Measurements from ENCODE around the gene CCZ1. TPM values are rescaled to one million over a fixed set of nuclear protein-coding genes. Genes with fewer than 3 reads are reported as not detected.

The CCZ1 gene
- total and polyA plus RNA-seq, 2 of the 13 experiments (the other 11 are each of a cell fraction or from before 2014, with no cell fraction given), result 19.1 to 66.7 TPM

DNA sequence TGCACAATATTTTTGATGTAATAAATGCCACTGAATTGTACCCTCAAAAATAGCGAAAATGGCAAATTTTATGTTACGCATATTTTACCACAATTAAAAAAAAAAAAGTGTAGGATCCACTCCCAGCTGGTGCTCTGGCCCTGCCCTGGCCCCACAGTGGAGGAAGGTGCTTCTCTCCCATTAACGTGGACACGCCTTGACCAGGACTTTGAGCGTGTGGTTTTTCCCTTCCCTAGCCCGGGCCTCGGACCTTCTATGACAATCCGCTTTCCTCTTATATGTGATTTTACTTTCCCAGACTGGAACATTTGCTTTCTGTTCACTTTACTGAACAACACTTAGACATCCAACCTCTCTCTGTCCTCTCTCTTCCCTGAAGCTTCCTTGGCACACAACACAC lies 47.6 kb upstream of the CCZ1 start:
- H3K4me2 ChIP-seq (ENCODE audit: low read depth, low read length), result peak overlapping the region; percentile 6; the same call in 1 of the 2 replicates
- FAIRE-seq (no peak), ATAC-seq (peak; percentile 66), DNase-seq (ENCODE audit: low spot score) (no peak)
- CTCF ChIA-PET (ENCODE audit: low intra/inter-chr PET ratio, low total read pairs), result no interaction called here
- H2AFZ ChIP-seq (ENCODE audit: low read length), result no peak overlapping the region
- H3K36me3 ChIP-seq (replicated peaks in 1 of 2; ENCODE audit: control insufficient read depth in 1 of 2, insufficient read depth in 2 of 2, low read length in 2 of 2), result no peaks in the 10 kb centered on the region
- H3K79me2 ChIP-seq (ENCODE audit: insufficient read depth, low read length), result no peaks in the 10 kb centered on the region
- H3K9ac ChIP-seq (ENCODE audit: insufficient read depth, low read depth, low read length), result no peak overlapping the region
- no peaks in the 10 kb centered on the region for H4K20me1 ChIP-seq (ENCODE audit: insufficient read depth, low read length)
- POLR2A ChIA-PET, result interaction anchor here (0.7 kb wide), 1 partner anchor 28 kb away, joined by 3 read pairs; no protein-coding TSS in a partner anchor
- intact Hi-C loops (cut with micrococcal nuclease; ENCODE audit: unreplicated experiment) (no loop called here), in situ Hi-C loops (cut with HindIII; ENCODE audit: extremely low pct_ligation_motif_present, low pct_unique_long_range_greater_than_20kb) (no loop called here)
- 20% methylated on average over 8 of the region's 8 CpGs for WGBS (ENCODE audit: low lambda C conversion rate)
- H3K27ac ChIP-seq (ENCODE audit: extremely low read length, insufficient read depth, low read length), result no peak overlapping the region
- no TSS peak for BruUV-seq (replicated peaks)
- no peak overlapping the region for H3K4me3 ChIP-seq (replicated peaks in 1 of 3; ENCODE audit: insufficient read depth in 1 of 3, low read depth in 2 of 3, low read length in 3 of 3)
- TF ChIP-seq BCL6 (CRISPR knock-in tag; IDR thresholded peaks at IDR 0.05) (no peak), ZNF138 (CRISPR knock-in tag; IDR thresholded peaks at IDR 0.05; ENCODE audit: low read depth) (no peak), SSRP1 (CRISPR knock-in tag; IDR thresholded peaks at IDR 0.05) (no peak), FOXO1 (CRISPR knock-in tag; IDR thresholded peaks at IDR 0.05) (no peak), NFKBIZ (CRISPR knock-in tag; IDR thresholded peaks at IDR 0.05) (no peak), ZNF713 (CRISPR knock-in tag; IDR thresholded peaks at IDR 0.05) (no peak), NCOA1 (CRISPR knock-in tag; IDR thresholded peaks at IDR 0.05) (no peak), ARNTL (CRISPR knock-in tag; IDR thresholded peaks at IDR 0.05) (no peak), PAF1 (CRISPR knock-in tag; IDR thresholded peaks at IDR 0.05) (no peak), ZNF124 (CRISPR knock-in tag; IDR thresholded peaks at IDR 0.05) (no peak), HES4 (CRISPR knock-in tag; IDR thresholded peaks at IDR 0.05; ENCODE audit: borderline replicate concordance) (no peak), ZBTB8A (CRISPR knock-in tag; IDR thresholded peaks at IDR 0.05; ENCODE audit: borderline replicate concordance, low read depth) (no peak), FOSL2 (CRISPR knock-in tag; IDR thresholded peaks at IDR 0.05) (no peak)
- H3K9me3 ChIP-seq (ENCODE audit: low read length), result no peaks in the 10 kb centered on the region
- peaks cover 14% of the 10 kb centered on the region for H3K4me1 ChIP-seq (ENCODE audit: insufficient read depth, low read length)
- H3K27me3 ChIP-seq (ENCODE audit: control insufficient read depth in 1 of 2, insufficient read depth in 2 of 2, low read length in 2 of 2), result no peaks in the 10 kb centered on the region
